Esophagus (tissue), 2 donors: Measurements from ENCODE around the gene KCTD15. TPM values are rescaled to one million over a fixed set of nuclear protein-coding genes. Genes with fewer than 3 reads are reported as not detected.
A peak's percentile ranks its signal among the peaks of the same experiment; 100 is the strongest.

Source experiments
- H3K27ac ChIP-seq, 2 donors: one replicate each; pipeline ENCODE4 v1.5.1; 2013; ENCODE audit warnings: low read depth in 2 of 2, mild to moderate bottlenecking in 2 of 2, inconsistent platforms in 1 of 2, low read length in 1 of 2, moderate library complexity in 1 of 2
- H3K27me3 ChIP-seq, 2 donors: one replicate each; pipeline ENCODE4 v1.6.1; 2013; ENCODE audit warnings: low read length in 2 of 2, control low read depth in 1 of 2, mild to moderate bottlenecking in 1 of 2; ENCODE audit not compliant: insufficient read depth in 2 of 2, control insufficient read depth in 1 of 2
- H3K36me3 ChIP-seq, 2 donors: one replicate each; pipeline ENCODE4 v1.6.1; 2013; ENCODE audit warnings: low read length in 1 of 2; ENCODE audit not compliant: control insufficient read depth in 2 of 2, insufficient read depth in 2 of 2
- H3K4me1 ChIP-seq, 2 donors: one replicate each; pipeline ENCODE4 v1.6.1; 2013; ENCODE audit warnings: low read length in 1 of 2; ENCODE audit not compliant: control insufficient read depth in 2 of 2, insufficient read depth in 2 of 2
- H3K4me3 ChIP-seq, 2 donors: one replicate each; pipeline ENCODE4 v1.5.1; 2013; ENCODE audit warnings: low read length in 2 of 2, mild to moderate bottlenecking in 2 of 2, low read depth in 1 of 2, moderate library complexity in 1 of 2
- H3K9me3 ChIP-seq, 2 donors: one replicate each; pipeline ENCODE4 v1.6.1; 2013; ENCODE audit warnings: mild to moderate bottlenecking in 2 of 2, low read depth in 1 of 2, low read length in 1 of 2, moderate library complexity in 1 of 2; ENCODE audit not compliant: control insufficient read depth in 2 of 2, insufficient read depth in 1 of 2
- WGBS, 2 donors: extraction: QIAGEN DNeasy Blood & Tissue Kit; methylation state at CpG; one replicate each; pipeline ENCODE4 v1.1.7; 2013; 5-methylcytosine and 5-hydroxymethylcytosine counted together
- polyA plus RNA-seq, 2 donors: library from polyadenylated mRNA; stranded (reverse); fragments of 200-250 nt; gene quantifications; one replicate each; pipeline ENCODE4 v1.2.3, GENCODE V29; 2013
- donor health status: healthy with polysubstance abuse.
- donor health status: Bipolar disorder and iron deficiency.

KCTD15 gene
- polyA plus RNA-seq, 2 donors, result 23.8 to 33.1 TPM

- Histone ChIP-seq H3K9me3 (no peaks in the 10 kb centered on the region), H3K36me3 (no peaks in the 10 kb centered on the region), H3K27me3 (no peaks in the 10 kb centered on the region), H3K4me1 (peaks cover 0 to 6% of the 10 kb centered on the region in 2 donors), H3K4me3 (peak overlapping the region; percentile 62 to 69), H3K27ac (peak overlapping the region; percentile 91 to 96)
- WGBS, 2 donors, result 23 to 27% methylated on average over 32 of the region's 32 CpGs
These were observed 1.8 kb upstream of the KCTD15 start for GRCh38 chr19:33794683-33795369.

GRCh38 chr19:33795370-33796163 is 1.1 kb upstream of the KCTD15 start:
- Histone ChIP-seq H3K4me3 (peak overlapping the region; percentile 62 to 69), H3K27ac (peak overlapping the region; percentile 91 to 96), H3K36me3 (no peaks in the 10 kb centered on the region), H3K27me3 (no peaks in the 10 kb centered on the region), H3K4me1 (peaks cover 0 to 6% of the 10 kb centered on the region in 2 donors), H3K9me3 (no peaks in the 10 kb centered on the region)
- WGBS, 2 donors, result 1% methylated on average over 68 to 92 of the region's 92 CpGs

- Histone ChIP-seq H3K36me3 (peaks cover 8 to 18% of the 10 kb centered on the region in 2 donors), H3K27me3 (no peaks in the 10 kb centered on the region), H3K27ac (peak overlapping the region; percentile 81 to 91), H3K4me1 (peaks cover 0 to 6% of the 10 kb centered on the region in 2 donors), H3K4me3 (peak overlapping the region; percentile 69 to 70), H3K9me3 (no peaks in the 10 kb centered on the region)
- 6 to 9% methylated on average over 61 of the region's 61 CpGs for WGBS, 2 donors
These were observed 1.4 kb downstream of the KCTD15 start for GRCh38 chr19:33797802-33798671.

- H3K4me1 ChIP-seq, result peaks cover 0 to 7% of the 10 kb centered on the region in 2 donors
- peak overlapping the region; percentile 81 to 91 for H3K27ac ChIP-seq
- H3K27me3 ChIP-seq, result no peaks in the 10 kb centered on the region
- H3K9me3 ChIP-seq, result no peaks in the 10 kb centered on the region
- H3K4me3 ChIP-seq, result peak overlapping the region; percentile 69 to 70
- 32 to 33% methylated on average over 12 of the region's 12 CpGs for WGBS, 2 donors
- H3K36me3 ChIP-seq, result peaks cover 8 to 18% of the 10 kb centered on the region in 2 donors
These were observed 2.0 kb downstream of the KCTD15 start for GRCh38 chr19:33798681-33799111.

- H3K4me1 ChIP-seq, result peaks cover 0 to 14% of the 10 kb centered on the region in 2 donors
- no peaks in the 10 kb centered on the region for H3K9me3 ChIP-seq
- H3K27me3 ChIP-seq, result no peaks in the 10 kb centered on the region
- peak overlapping the region in 1 of 2 donors; percentile 69 for H3K4me3 ChIP-seq
- peaks cover 8 to 18% of the 10 kb centered on the region in 2 donors for H3K36me3 ChIP-seq
- 70 to 75% methylated on average over 5 of the region's 5 CpGs for WGBS, 2 donors
- peak overlapping the region in 1 of 2 donors; percentile 15 for H3K27ac ChIP-seq
These were observed 2.8 kb downstream of the KCTD15 start for GRCh38 chr19:33799476-33799875.

GRCh38 chr19:33800012-33800680 is 3.5 kb downstream of the KCTD15 start:
- Histone ChIP-seq H3K4me3 (no peak overlapping the region), H3K27ac (peak overlapping the region in 1 of 2 donors; percentile 7), H3K27me3 (no peaks in the 10 kb centered on the region), H3K4me1 (peaks cover 0 to 16% of the 10 kb centered on the region in 2 donors), H3K36me3 (peaks cover 8 to 18% of the 10 kb centered on the region in 2 donors), H3K9me3 (no peaks in the 10 kb centered on the region)
- whole genome bisulfite sequencing, 2 donors, result 88 to 90% methylated on average over 16 of the region's 16 CpGs

GRCh38 chr19:33801411-33801810 is 4.7 kb downstream of the KCTD15 start:
- 92 to 94% methylated on average over 5 of the region's 5 CpGs for WGBS, 2 donors

GRCh38 chr19:33802001-33802400 is 5.3 kb downstream of the KCTD15 start:
- H3K27me3 ChIP-seq, result no peaks in the 10 kb centered on the region
- H3K9me3 ChIP-seq, result no peaks in the 10 kb centered on the region
- peaks cover 8 to 28% of the 10 kb centered on the region in 2 donors for H3K36me3 ChIP-seq
- H3K4me3 ChIP-seq, result no peak overlapping the region
- H3K27ac ChIP-seq, result no peak overlapping the region
- 67 to 75% methylated on average over 10 of the region's 10 CpGs for WGBS, 2 donors
- peaks cover 5 to 29% of the 10 kb centered on the region in 2 donors for H3K4me1 ChIP-seq

More at GRCh38 chr19:33801411-33801810, 4.7 kb downstream of the KCTD15 start:
- Histone ChIP-seq H3K27ac (no peak overlapping the region), H3K9me3 (no peaks in the 10 kb centered on the region), H3K4me3 (no peak overlapping the region), H3K27me3 (no peaks in the 10 kb centered on the region), H3K36me3 (peaks cover 8 to 25% of the 10 kb centered on the region in 2 donors), H3K4me1 (peaks cover 5 to 24% of the 10 kb centered on the region in 2 donors)
